ENCODE measurements around the gene GPRASP3.

GPRASP3 gene

DNA sequence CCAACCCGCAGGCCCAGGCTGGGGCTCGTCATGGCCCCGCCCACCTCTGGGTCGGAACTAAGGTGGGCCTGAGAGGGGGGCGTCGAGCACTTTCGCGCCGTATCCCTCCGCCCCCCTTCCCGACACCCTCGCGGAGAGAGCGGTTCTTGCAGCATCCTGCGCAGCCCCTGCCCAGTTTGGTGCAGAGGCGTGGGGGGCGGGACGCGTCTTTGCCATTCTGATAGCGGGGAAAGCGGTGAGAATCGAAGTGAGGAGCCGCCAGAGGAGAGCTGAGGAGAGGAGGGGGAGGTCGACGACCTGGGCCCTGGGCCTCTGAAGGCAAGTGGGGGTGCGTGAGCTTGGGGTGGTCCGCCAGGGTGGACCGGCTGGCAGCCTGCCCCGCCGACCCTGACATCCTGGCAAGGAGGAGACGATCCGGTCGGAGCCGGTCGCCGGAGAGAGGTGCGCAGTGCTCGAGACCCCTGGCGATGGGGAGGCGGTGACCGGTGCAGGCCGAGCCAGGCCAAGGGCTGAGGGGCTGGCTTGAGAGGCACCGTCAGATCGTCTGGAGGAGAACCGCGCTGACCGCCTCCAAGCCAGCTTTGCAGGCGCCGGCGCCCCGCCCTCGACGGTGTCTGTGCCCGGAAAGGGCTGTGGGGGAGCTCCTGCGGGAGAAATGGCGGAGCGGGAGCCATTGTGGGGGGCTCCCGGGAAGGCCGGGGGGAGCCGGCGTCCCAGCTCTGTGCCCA is 25.5 kb downstream of the GPRASP3 start:
- peak; percentile 53 for DNase-seq (ENCODE audit: low read depth, low spot score)

DNA sequence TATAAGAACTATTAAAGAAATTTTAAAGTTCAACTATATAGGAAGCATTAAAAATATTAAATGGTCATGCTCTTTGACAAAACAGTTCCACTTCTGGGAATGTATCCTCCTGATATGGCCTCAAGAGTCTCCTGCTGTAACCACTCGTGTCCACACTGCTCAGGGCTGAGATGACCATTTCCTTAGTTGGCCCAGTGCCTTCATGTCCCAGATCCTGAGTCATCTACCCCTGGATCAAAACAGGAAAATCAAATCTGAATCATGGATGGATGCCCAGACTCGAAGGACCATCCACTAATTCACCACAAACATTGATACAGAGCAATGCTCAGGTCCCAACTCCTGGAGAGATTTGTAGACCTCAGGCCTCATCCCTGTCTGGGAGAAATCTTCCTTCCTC is 44.7 kb downstream of the GPRASP3 start:
- peak; percentile 71 for DNase-seq (ENCODE audit: low read depth, low spot score)

DNA sequence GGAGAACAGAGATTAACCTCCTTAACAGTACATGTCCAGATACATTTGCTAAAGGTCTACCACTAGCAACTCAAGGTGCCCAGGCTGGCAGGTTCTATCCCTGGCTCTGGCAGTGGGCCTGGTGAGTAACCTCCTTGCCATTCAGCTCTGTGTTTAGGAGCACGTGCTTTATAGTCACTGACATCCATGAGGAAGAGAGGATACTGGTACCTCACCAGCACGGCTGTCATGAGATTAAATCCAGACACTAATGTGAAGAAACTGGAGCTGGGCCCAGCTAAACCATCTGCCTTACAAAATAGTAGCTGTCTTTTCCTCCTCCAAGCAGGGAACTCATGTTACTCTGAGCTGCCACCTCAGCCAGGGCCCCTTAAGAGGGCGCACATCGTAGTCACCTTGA is 45.3 kb downstream of the GPRASP3 start:
- DNase-seq (ENCODE audit: low read depth, low spot score) = peak; percentile 35

DNA sequence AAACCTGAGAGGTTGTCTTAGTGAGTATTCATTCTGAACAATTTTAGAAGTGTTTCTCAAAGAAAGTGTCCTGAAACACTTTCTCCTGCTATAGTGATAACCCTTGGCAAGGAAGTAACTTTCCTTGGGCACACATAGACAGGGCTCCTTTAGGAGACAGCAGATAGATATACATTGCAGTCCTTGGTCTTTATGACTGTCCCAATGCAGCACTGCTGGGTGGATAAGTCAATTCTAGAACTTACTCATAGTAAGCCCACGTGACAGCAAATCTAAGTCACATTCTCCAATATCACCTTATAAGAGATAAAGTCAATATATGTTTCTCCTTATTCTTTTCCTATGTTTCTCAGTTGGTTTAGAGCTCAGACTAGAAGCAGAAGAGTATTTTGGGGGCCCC is 46.7 kb downstream of the GPRASP3 start:
- no peak for DNase-seq (ENCODE audit: low read depth, low spot score)

DNA sequence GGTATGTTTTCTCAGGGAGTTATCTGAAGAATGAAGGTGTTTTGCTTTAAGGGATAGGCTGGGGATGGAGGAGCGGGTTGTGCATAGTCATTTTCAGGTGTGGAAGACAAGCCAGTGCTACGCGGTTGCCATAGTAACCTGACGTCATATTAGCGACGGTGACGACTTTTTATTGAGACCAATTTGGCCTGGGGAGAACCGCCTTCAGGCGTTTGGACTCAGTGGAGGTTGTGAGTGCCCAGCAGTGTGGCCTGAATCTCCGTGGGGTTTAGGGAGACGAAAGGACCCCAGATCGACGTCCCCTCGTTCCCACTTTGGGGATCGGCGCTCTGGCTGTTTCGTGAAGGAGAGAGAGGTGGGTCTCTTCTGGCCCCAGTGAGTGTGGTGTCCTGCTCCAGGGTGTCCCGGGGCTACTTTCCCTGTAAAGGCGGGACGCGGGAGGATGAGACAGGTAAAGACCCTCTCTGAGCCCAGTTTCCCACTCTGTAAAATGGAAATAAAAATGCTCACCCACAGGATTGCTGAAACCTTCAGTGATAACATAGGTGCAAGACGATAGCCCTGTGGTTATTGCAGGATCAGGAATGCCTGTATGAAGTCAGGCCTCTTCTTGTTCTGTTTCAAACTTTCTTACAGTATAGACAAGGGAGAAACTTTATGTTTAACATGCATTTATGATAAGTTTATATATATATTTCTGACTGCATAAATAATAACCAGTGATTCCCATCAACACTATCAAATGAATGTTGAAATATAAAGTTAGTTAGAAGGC is 48.6 kb downstream of the GPRASP3 start:
- DNase-seq (ENCODE audit: low read depth, low spot score) = peak; percentile 92

Data from astrocyte of the hippocampus (primary cell).